Endothelial cell of umbilical vein (primary cell): Measurements from ENCODE around the gene SERPINA3.

Experiments used
- CTCF ChIP-seq, 2 donors: IDR thresholded peaks; 1 replicate in 1 of 2; 2 replicates in 1 of 2; pipeline ENCODE4 v1.5.1; 2011; ENCODE audit warnings: low read length in 2 of 2, mild to moderate bottlenecking in 2 of 2, moderate library complexity in 2 of 2, control low read depth in 1 of 2, inconsistent platforms in 1 of 2, low read depth in 1 of 2; ENCODE audit not compliant: insufficient read depth in 1 of 2; ENCODE audit errors: extremely low read depth in 1 of 2
- EZH2 ChIP-seq: IDR thresholded peaks from 2 replicates; pipeline ENCODE4 v1.6.1; 2012; ENCODE audit warnings: borderline replicate concordance, low read depth, mild to moderate bottlenecking, moderate library complexity, low read length, inconsistent platforms; ENCODE audit not compliant: severe bottlenecking
- FOS ChIP-seq: IDR thresholded peaks from 2 replicates; pipeline ENCODE4 v1.6.1; 2011; ENCODE audit warnings: mild to moderate bottlenecking, low read length, moderate library complexity, borderline replicate concordance; ENCODE audit not compliant: insufficient read depth
- GATA2 ChIP-seq: IDR thresholded peaks from 2 replicates; pipeline ENCODE4 v1.7.0; 2011; ENCODE audit warnings: low read depth, mild to moderate bottlenecking, moderate library complexity, mixed read lengths, low read length; ENCODE audit not compliant: insufficient read length, insufficient read depth
- JUN ChIP-seq: IDR thresholded peaks from 2 replicates; pipeline ENCODE4 v1.6.1; 2011; ENCODE audit warnings: borderline replicate concordance, low read depth; ENCODE audit not compliant: insufficient read length, insufficient read depth
- MAX ChIP-seq: IDR thresholded peaks from 2 replicates; pipeline ENCODE4 v1.6.1; 2011; ENCODE audit not compliant: insufficient read depth, insufficient read length
- POLR2A ChIP-seq: IDR thresholded peaks from 2 replicates; pipeline ENCODE4 v1.6.1; 2012; ENCODE audit warnings: low read depth, mild to moderate bottlenecking, control low read depth, low read length
- POLR2AphosphoS5 ChIP-seq: IDR thresholded peaks from 2 replicates; pipeline ENCODE4 v1.6.1; 2012; ENCODE audit warnings: low read depth, mild to moderate bottlenecking, control low read depth, low read length, moderate library complexity; ENCODE audit not compliant: insufficient read depth

- TF ChIP-seq EZH2 (no peak), CTCF (IDR thresholded peaks at IDR 0.05; ENCODE audit: extremely low read depth in 1 of 2, insufficient read depth in 1 of 2, low read depth in 1 of 2, low read length in 2 of 2) (no peak), FOS (no peak), POLR2A (no peak), POLR2AphosphoS5 (no peak), GATA2 (no peak), JUN (no peak), MAX (no peak)
These were observed 37.9 kb upstream of the SERPINA3 start for GRCh38 chr14:94574336-94574735.
